HG03575 (cell line): ENCODE data around the gene DEGS2.

Experiments used
- ATAC-seq: cut with Tn5 transposase; IDR thresholded peaks from one replicate; pipeline ENCODE4 v1.9.1; 2021; ENCODE audit not compliant: unreplicated experiment, insufficient number of reproducible peaks, low FRiP score; ENCODE audit errors: extremely low read depth

DEGS2 gene

DNA sequence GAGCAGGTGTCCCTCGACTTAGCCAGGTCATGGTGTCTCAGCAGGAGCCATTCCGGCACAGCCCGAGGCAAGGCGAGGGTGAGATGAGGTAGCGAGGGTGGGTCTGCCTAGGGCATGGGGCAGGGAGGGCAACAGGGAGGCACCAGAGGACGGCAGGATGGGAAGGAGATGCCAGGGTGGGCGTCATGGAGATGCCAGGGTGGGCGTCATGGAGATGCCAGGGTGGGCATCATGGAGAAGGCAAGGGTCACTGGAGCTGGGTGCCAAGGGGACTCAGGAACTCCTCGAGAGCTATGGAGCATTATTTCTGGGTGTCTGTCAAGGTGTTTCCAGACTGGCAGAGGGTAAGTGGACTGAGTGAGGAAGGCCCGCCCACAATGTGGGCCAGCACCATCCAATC, 7.4 kb downstream of the DEGS2 start:
- no peak for ATAC-seq

DNA sequence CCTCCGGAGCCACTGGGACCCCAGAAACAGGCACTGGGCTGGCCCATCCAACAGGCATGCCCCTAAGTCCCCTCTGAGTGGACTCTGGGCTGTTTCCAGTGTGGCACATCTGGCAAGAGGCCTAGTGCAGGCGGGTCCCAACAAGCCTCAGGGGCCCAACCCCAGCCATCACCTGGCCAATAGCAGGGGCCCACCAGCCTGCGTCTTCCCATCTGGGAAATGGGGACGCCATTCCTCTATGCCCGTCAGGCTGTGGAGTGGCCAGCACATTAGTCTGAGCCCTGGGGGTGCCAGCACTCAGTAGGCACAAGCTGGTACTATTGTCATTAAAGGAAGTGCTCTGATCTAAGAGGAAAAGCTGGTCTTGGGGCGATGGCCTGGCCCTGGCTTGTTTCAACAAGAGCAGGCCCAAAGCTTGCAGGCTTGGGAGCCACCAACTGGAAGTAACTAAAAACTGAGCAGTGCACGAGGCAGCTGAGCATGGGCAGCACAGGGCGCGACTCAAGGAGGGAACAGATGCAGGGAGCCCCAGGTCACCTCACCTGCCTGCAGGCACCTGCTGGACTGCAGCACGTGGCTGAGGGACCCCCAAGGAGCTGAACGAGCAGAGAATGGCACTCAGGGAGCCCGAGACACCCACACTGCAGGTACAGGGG, 8.4 kb downstream of the DEGS2 start:
- no peak for ATAC-seq

DNA sequence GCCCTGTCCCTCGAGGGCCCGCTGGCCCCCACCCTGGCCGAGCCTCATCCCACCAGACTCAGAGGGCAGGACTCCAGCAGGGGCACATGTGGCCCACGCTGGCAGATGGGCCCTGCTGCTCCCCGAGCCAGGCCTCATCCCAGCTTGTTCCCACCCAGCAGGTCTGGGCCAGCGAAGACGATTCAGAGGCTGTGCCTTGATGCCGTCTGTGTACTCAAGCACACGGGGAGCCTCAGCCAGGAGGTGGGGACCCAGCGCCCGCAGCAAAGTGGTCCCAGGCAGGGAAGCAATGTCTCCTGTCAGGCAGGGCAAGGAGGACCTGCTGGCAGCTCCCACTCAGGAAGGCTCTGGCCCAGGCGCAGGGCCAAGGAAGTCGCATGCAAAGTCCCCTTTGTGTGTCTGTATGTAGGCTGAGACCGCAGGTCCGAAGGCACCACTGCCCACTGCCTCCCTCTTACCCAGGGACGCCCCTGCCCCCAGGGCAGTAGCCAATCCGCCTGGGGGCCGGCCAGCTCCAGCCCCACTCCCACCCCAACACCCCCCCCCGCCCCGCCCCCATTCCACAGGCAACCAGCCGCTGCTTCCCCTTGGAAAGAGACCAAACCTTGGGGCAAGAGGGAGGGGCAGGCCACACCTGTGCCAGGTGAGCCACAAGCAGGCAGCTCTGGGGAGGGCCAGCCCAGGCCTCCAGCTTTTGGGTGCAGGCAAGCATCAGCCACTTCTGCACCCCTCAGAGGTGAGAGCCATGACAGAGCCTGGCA, 9.4 kb downstream of the DEGS2 start:
- ATAC-seq, result no peak

DNA sequence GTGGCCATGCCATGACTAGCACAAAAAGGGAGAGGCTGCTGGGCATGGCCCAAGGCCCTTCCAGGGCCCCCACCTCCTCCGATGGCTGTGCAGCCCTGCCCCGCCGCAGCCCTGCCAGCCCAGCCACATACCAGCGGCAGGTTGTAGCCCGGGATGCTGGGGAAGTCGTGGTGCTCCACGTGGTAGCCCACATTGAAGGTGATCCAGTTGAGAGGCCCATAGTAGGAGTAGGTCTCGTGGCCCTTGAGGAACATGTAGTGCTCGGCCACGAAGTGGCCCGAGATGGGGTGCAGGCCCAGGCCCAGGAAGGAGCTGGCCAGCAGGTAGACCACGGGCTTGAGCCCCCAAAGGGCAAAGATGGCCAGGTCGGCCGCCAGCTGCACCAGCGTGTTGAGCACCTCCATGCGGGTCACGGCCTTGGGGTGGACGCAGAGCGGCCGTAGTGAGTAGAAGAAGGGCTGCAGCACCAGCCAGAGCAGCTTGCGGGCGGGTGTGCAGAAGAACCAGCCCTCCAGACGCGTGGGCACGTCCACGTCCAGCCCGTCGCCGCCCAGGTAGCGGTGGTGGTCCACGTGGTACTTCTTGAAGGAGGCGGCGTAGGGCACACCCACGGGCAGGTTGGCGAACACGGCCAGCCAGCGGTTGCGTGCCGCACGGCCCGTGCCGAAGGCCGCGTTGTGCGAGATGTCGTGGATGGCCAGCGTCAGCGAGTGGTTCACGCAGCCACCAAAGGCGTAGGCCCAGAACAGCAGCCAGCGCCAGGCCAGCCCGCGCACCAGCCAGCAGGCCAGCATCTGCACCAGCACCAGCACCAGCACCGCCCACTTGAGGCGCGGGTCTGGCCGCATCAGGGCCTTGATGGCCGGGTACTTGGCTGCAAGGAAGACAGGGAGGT, 10.4 kb downstream of the DEGS2 start:
- ATAC-seq, result no peak

DNA sequence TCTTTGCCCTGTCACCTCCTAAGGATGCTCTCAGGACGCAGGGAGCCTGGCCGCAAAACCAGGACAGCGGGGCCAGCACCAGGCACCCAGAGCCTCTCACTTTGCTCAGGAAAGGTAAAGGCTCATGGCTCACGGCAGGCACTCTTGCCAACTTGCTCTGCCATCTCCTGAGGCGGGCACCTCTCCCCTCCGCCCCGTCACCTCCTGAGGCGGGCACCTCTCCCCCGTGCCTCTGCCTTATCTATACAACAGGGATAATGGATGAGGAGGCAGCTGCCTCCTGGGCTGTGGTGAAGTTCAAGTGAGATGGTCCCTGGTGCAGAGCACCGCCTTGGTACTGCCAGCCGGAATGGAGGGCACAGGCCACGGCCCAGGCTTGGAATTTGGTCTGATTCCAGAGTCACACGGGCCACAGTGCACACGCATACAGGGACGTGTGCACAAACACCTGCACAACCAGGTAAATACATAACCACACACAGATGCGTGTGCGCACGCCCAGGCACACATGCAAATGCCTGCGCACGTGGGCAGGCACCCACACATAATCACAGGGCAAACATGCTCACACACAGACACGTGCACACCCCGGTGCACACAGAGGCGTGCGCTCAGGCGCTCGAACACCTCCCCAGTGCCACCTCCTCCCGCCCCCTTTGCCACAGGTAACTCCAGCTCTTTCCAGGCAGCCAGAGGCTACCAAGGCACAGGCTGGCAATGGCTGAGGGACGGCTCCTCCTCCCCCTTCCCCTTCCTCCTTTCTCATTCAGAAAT, 11.6 kb downstream of the DEGS2 start:
- no peak for ATAC-seq

DNA sequence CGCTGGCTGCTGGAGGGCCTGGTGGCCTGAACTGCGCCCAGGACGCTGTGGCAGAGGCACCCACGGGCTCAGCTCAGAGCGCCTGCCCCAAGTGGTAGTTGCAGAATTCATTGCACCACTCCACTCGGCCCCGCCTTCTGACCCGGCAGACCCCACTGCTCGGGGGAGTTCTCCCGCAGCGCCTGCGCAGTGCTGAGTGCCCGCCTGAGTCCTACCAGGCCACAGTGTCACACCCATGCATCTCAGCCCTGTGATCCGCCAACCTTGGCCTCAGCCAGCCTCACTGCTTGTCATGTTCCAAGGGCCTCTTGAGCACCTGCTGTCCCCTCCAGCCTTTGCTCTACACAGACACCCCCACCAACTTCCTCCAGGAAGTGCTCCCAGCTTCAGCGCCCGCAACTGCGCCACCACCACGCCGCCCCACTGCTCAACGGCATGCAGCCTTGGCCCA, 12.2 kb downstream of the DEGS2 start:
- ATAC-seq, result no peak

DNA sequence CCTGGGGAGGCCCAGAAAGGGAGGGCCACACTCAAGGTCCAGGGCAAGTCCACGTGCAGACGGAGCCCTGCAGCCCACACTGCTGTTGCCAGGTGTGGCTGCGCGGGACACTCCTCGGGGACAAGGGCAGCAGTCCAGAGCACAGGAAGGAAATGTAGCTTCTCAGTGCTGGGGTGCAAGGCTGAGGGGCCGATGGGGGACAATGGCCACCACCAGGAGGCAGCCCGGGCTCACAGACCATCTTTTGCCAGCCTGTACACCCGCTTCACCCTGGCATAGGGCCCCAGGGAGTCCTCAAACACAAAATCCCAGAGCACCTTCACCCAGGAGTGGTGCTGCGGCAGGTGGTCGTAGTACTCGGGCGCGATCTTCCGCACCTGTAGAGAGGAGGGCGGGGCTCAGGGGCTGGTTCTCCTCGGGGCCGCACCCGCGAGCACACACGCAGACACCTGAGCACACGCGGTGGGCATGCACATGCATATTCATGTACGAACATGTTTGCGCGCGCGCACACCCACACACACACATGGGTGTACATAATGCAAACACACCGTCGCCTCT, 12.8 kb downstream of the DEGS2 start:
- no peak for ATAC-seq

DNA sequence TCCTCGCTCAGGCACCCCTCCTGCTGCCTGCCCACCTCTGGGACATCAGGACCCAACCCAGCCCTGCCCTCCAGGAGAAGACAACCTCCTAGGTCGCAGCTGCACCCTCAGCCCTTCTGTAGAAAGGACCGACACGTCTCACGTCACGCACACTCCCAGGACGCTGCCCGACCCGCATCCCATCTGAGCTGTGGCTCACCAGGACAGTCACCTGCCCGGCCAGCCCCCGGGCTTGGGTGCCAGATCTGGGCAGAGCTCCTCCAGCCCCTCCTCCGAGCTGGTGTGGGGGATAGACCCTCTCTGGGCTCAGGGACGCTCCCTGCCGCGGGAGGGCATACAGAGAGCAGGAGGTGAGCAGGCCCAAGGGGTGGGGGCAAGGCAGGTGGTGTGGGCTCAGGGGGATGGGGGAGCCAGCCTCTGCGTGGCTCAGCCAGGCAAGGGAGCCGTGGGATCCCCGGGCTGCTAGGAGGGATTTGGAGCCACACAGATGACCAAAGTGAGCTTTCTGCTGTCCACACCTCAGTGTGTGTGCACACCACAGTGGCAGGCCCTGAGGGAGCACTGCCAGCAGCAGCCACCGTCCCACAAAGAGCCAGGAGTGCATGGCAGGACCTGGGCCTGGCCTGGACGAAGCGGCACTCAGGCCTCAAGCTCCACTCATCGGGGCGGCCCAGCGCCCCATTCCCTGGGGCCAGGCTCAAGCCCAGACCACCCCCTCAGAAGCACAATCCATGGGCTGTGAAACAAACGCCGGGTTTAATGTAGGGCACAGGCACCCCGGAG, 13.6 kb downstream of the DEGS2 start:
- ATAC-seq, result no peak

DNA sequence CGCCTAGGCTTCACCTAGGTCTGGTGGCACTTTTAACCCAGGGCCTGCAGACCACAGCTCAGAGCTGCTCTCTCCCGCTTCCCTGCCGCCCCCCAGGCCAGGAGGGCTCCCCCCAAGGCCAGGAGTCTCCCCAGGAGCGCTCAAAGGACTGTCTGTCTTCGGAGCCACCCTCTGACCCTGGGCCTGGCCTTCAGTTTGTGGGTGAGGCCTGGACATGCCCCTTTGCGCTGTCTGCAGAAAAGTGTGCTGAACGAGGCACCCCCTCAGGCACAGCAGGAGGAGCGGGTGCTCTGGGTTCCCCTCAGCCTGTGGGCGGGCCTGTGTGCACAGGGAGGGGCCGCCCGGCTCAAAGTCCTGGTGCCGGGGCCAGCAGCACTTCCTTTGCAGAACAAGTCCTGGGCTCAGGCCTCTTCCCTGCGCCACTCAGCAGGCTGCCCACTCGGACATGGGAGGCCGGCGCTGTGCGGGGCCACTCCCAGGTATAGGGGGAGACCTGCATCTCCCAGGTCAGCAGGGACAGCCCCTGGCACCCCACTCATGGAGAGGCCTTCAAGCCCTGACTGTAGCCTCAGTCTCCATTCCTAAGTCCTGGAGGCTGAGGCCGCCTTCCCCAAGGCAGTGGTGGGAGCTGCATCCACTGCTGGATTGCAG, 14.3 kb downstream of the DEGS2 start:
- ATAC-seq, result no peak

DNA sequence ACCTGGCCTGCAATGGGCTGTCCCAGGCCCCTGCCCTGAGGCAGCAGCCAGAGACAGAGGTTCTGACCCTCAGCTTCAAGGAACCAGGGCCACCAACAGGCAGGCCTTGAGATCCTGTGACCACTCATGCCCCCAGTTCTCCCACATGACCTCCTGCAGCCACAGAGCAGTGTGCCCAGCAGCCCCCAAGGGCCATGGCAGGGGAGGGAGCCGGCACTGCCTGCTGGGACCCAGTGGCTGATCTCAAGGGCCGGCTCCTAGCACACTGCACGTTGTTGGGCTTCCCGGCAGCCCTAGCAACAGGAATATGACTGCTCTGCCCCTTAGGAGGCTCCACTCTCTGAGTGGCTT, 14.8 kb downstream of the DEGS2 start:
- ATAC-seq, result no peak

DNA sequence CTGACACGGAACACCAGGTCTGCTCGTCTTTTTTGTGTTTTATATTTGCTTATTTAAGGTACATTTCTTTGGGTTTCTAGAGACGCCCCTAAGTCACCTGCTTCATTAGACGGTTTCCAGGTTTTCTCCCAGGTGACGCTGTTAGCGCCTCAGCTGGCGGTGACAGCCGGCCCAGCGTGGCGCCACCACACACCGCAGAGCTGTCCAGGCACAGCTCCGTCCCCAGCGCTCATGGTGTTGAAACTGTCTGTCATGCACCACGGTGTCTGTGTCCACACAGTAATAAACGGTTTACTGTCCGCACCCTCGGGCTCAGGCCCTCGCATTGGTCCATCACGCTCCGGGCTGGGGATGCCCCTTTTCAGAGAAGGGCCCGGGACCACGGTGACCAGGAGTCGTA, 15.5 kb downstream of the DEGS2 start:
- no peak for ATAC-seq

DNA sequence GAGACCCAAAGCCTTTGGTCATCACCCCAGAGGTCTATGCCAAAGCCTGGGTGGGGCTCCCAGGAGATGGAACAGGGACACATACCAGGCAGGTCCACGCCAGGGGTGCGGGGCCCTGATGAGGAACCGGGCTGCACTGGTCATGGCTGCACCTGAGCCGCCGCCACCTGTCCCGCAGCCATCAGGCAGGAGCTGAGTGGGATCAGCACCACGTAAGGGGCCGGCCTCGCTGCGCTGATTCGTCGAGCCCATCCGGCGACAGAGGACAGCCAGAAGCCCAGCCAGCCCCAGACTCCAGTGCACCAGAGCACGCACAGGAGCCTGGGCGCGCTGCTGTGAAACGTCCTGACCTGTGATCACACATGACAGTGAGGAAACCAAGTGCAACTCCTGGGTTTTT, 15.9 kb downstream of the DEGS2 start:
- ATAC-seq, result no peak

DNA sequence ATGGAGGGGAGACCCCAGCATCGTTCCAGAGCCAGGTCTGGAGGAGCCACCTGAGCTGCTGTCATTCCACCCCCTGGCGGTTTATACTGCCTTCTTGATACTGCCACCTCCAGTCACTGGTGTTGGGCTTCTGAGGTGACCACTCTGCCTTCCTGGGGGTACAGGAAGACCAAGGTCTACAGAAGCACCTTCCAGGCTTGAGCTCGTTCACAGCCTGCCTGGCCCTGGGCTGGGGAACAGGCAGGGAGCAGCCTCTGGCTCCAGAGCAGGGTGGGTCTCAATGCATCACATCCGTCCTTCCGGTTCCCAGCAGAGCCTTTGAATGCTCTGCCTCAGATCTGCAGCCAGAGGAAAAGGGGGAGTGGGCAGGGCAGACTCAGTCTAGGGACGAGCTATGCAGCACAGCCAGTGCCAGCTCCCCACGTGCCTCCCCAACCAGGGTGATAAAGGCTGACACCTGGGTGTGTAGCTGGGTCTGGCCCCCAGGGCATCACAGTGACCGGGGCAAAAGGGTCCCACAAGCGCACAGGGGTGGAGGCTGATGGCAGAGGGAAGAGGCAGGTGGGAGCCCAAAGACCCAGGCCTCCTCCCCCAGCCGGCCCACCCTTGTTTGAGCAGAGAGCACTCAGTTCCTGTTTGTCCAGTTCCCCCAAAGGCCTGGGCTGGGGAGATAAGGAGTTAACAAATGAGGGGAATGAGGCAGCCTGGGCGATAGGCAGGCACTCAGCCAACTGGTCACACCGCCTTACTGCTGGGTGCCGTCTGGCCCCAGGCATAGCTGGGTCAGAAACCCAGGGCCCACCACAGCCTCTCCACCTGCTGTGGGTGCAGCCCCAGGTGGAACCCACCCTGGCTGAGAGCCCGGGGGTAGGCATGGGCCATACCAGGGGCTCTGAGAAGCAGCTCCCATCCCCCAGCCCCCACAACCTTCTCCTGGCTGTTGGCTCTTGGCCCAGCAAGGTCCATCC, 17.1 kb downstream of the DEGS2 start:
- ATAC-seq, result no peak

DNA sequence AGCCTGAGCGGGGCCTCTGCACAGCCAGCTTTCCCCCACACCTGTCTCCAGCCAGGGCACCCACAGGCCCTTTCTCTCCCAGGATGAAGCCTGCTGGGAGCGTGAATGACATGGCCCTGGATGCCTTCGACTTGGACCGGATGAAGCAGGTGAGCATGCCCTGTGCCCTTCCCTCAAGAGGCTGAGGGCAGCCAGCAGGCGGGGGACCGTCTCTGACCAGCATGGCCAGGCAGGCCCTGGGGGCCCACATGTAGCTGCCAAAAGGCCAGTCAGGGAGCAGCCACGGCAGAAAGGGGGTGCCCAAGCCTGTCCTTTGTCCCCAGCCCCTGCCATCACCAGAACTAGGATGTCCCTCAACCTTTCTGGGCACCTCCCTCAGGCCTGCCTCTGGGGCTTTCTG, 18.3 kb downstream of the DEGS2 start:
- ATAC-seq, result no peak

DNA sequence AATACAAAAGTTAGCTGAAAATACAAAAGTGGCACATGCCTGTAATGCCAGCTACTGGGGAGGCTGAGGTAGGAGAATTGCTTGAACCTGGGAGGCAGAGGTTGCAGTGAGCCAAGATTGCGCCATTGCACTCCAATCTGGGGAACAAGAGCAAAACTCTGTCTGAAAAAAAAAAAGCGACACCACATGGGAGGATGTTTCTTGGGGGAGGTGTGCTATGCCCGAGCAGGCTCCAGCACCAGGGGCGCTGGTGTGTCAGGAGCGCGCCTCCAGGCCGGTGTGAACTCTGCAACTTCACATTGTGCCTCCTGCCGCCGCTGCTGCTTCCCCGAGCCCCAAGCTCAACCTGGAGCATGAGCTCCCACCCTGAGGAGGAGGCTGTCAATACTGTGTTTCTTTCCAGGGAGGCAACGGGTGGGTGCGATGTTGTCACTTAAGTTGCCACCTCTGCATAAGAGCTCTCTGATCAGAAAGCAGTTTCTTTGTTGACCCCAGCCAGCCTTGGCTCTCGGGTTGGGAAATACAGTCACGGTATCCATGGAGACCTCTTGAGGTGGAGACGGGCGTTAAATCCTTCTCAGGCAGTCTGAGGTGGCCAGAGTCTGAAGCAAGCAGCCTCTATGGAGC, 18.9 kb downstream of the DEGS2 start:
- no peak for ATAC-seq

DNA sequence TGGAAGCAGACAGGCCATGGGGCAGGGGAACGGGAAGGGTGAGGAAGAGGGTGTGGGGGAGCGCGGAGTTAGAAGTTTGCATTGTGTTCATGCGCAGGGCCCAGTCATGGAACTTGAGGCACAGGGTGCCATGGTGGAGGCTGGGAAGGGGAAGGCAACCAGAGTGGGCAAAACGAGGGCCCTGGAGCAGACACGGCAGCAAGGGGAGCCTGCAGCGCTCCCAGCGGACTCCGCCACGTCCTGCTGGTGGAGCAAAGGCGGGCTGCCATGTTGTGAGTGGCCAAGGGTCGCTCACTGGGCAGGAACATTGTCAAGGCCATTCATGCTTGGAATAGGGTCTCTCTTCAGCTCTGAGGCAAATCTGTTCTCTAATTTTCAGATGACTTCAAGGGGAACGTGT, 20.5 kb downstream of the DEGS2 start:
- no peak for ATAC-seq
